H9 (cell line): ENCODE data around the gene ROR1. TPM values are rescaled to one million over a fixed set of nuclear protein-coding genes. Genes with fewer than 3 reads are reported as not detected.

Experiments used
- DNase-seq: peaks from one replicate; pipeline ENCODE4 v3.0.0-alpha.2; 2017
- H2AFZ ChIP-seq: one replicate; pipeline ENCODE4 v1.6.1; 2013; ENCODE audit warnings: mild to moderate bottlenecking, low read length, control low read depth, moderate library complexity
- H2AK5ac ChIP-seq: 2 replicates; pipeline ENCODE4 v1.6.1; 2013; ENCODE audit warnings: low read length, control low read depth, mixed read lengths; ENCODE audit not compliant: insufficient read length
- H2BK120ac ChIP-seq: one replicate; pipeline ENCODE4 v1.6.1; 2013; ENCODE audit warnings: low read depth, mild to moderate bottlenecking, low read length, control low read depth, inconsistent platforms; ENCODE audit not compliant: poor library complexity, severe bottlenecking
- H2BK12ac ChIP-seq: 2 replicates; pipeline ENCODE4 v1.6.1; 2013; ENCODE audit warnings: low read length, control low read depth, mixed read lengths, low read depth; ENCODE audit not compliant: insufficient read length
- H2BK15ac ChIP-seq: 2 replicates; pipeline ENCODE4 v1.6.1; 2013; ENCODE audit warnings: low read depth, low read length, control low read depth
- H2BK20ac ChIP-seq: one replicate; pipeline ENCODE4 v1.6.1; 2013; ENCODE audit warnings: low read depth, mild to moderate bottlenecking, low read length, control low read depth, inconsistent platforms; ENCODE audit not compliant: poor library complexity, severe bottlenecking
- H2BK5ac ChIP-seq: 2 replicates; pipeline ENCODE4 v1.6.1; 2013; ENCODE audit warnings: low read length, control low read depth, mixed read lengths; ENCODE audit not compliant: insufficient read length
- H3K14ac ChIP-seq: 2 replicates; pipeline ENCODE4 v1.6.1; 2013; ENCODE audit warnings: low read length, control low read depth; ENCODE audit not compliant: insufficient read depth
- H3K18ac ChIP-seq: 2 replicates; pipeline ENCODE4 v1.6.1; 2013; ENCODE audit warnings: low read depth, mild to moderate bottlenecking, mixed read lengths, low read length, control low read depth; ENCODE audit not compliant: insufficient read length
- H3K23ac ChIP-seq: 2 replicates; pipeline ENCODE4 v1.6.1; 2013; ENCODE audit warnings: low read length, control low read depth, mixed read lengths, low read depth; ENCODE audit not compliant: insufficient read length
- H3K23me2 ChIP-seq: 2 replicates; pipeline ENCODE4 v1.6.1; 2013; ENCODE audit warnings: low read depth, mild to moderate bottlenecking, mixed read lengths, low read length, control low read depth; ENCODE audit not compliant: insufficient read length, poor library complexity, severe bottlenecking
- H3K27ac ChIP-seq: 2 replicates; pipeline ENCODE4 v1.5.1; 2013; ENCODE audit warnings: low read length, control low read depth, mixed read lengths, low read depth; ENCODE audit not compliant: insufficient read length
- H3K27me3 ChIP-seq: 2 replicates; pipeline ENCODE4 v1.6.1; 2013; ENCODE audit warnings: low read length, control low read depth, inconsistent platforms; ENCODE audit not compliant: insufficient read depth
- H3K4ac ChIP-seq: 2 replicates; pipeline ENCODE4 v1.6.1; 2013; ENCODE audit warnings: low read depth, mild to moderate bottlenecking, control low read depth, inconsistent platforms, low read length, moderate library complexity
- H3K4me1 ChIP-seq: 2 replicates; pipeline ENCODE4 v1.6.1; 2013; ENCODE audit warnings: low read length, control low read depth, inconsistent platforms; ENCODE audit not compliant: insufficient read depth
- H3K4me2 ChIP-seq: 2 replicates; pipeline ENCODE4 v1.6.1; 2013; ENCODE audit warnings: low read length, control low read depth, mixed read lengths; ENCODE audit not compliant: insufficient read length, insufficient read depth
- H3K56ac ChIP-seq: 2 replicates; pipeline ENCODE4 v1.6.1; 2013; ENCODE audit warnings: low read depth, mild to moderate bottlenecking, mixed read lengths, low read length, control low read depth; ENCODE audit not compliant: insufficient read length
- H3K79me1 ChIP-seq: 2 replicates; pipeline ENCODE4 v1.6.1; 2013; ENCODE audit warnings: low read depth, mild to moderate bottlenecking, moderate library complexity, low read length, control low read depth, inconsistent platforms; ENCODE audit not compliant: insufficient read depth, poor library complexity, severe bottlenecking
- H3K79me2 ChIP-seq: 2 replicates; pipeline ENCODE4 v1.6.1; 2013; ENCODE audit warnings: low read length, control low read depth, inconsistent platforms; ENCODE audit not compliant: insufficient read depth
- H3K9ac ChIP-seq: 2 replicates; pipeline ENCODE4 v1.6.1; 2013; ENCODE audit warnings: low read length, control low read depth, mixed read lengths; ENCODE audit not compliant: insufficient read length; ENCODE audit errors: extremely low read depth
- H3K9me3 ChIP-seq: one replicate; pipeline ENCODE4 v1.6.1; 2013; ENCODE audit warnings: low read depth, low read length, inconsistent platforms; ENCODE audit not compliant: control insufficient read depth
- H3T11ph ChIP-seq: one replicate; pipeline ENCODE4 v1.6.1; 2013; ENCODE audit warnings: mild to moderate bottlenecking, low read length, control low read depth, inconsistent platforms
- H4K20me1 ChIP-seq: one replicate; pipeline ENCODE4 v1.6.1; 2013; ENCODE audit not compliant: control insufficient read depth, insufficient read length, insufficient read depth
- H4K5ac ChIP-seq: 2 replicates; pipeline ENCODE4 v1.6.1; 2013; ENCODE audit warnings: low read depth, mild to moderate bottlenecking, mixed read lengths, low read length, control low read depth; ENCODE audit not compliant: insufficient read length
- H4K8ac ChIP-seq: replicated peaks from 2 replicates; pipeline ENCODE4 v1.6.1; 2013; ENCODE audit warnings: low read length, control low read depth, mixed read lengths, low read depth; ENCODE audit not compliant: insufficient read length
- H4K91ac ChIP-seq: 2 replicates; pipeline ENCODE4 v1.6.1; 2013; ENCODE audit warnings: low read depth, mild to moderate bottlenecking, moderate library complexity, mixed read lengths, low read length, control low read depth; ENCODE audit not compliant: insufficient read length
- H3K27ac Mint-ChIP-seq, 3 experiments: 2 replicates in 2 of 3; 3 replicates in 1 of 3; pipeline ENCODE4 v1.8.0; 2020 to 2021; ENCODE audit warnings: mixed read lengths in 3 of 3, mild to moderate bottlenecking in 1 of 3, moderate library complexity in 1 of 3
- H3K27me3 Mint-ChIP-seq: 2 replicates; pipeline ENCODE4 v1.8.0; 2021; ENCODE audit warnings: low read depth, mild to moderate bottlenecking, moderate library complexity, mixed read lengths
- H3K36me3 Mint-ChIP-seq, 3 experiments: 2 replicates in 2 of 3; 3 replicates in 1 of 3; pipeline ENCODE4 v1.8.0; 2020 to 2021; ENCODE audit warnings: low read depth in 3 of 3, mixed read lengths in 3 of 3; ENCODE audit not compliant: insufficient read depth in 1 of 3
- H3K4me1 Mint-ChIP-seq, 2 experiments: 2 replicates each; pipeline ENCODE4 v1.8.0; 2020; ENCODE audit warnings: mixed read lengths in 2 of 2
- H3K4me3 Mint-ChIP-seq, 2 experiments: 2 replicates in 1 of 2; 3 replicates in 1 of 2; pipeline ENCODE4 v1.8.0; 2020 to 2021; ENCODE audit warnings: mild to moderate bottlenecking in 2 of 2, mixed read lengths in 2 of 2, moderate library complexity in 1 of 2
- H3K9me3 Mint-ChIP-seq, 2 experiments: 2 replicates in 1 of 2; 3 replicates in 1 of 2; pipeline ENCODE4 v1.8.0; 2020; ENCODE audit warnings: mild to moderate bottlenecking in 2 of 2, mixed read lengths in 2 of 2, moderate library complexity in 1 of 2
- WGBS: extraction: QIAGEN DNeasy Blood & Tissue Kit; methylation state at CpG from one replicate; pipeline ENCODE4 v1.1.7; 2013; ENCODE audit warnings: missing lambda C conversion rate, low lambda C conversion rate, mixed read lengths; ENCODE audit not compliant: insufficient read length; ENCODE audit errors: extremely low coverage; 5-methylcytosine and 5-hydroxymethylcytosine counted together
- total RNA-seq: library from RNA; stranded (reverse); gene quantifications from 2 replicates; pipeline ENCODE4 v1.2.1, GENCODE V29; 2021
- TF ChIP-seq, protein P1 (sequence below): fragments of 200-600 bp; sonication (generic); conservative IDR thresholded peaks from 3 replicates; pipeline ENCODE4 v1.8.0; 2021; ENCODE audit warnings: antibody characterized with exemption, mild to moderate bottlenecking

ROR1 gene
- total RNA-seq, 1 experiment from 2014 or later: 75.9 TPM

DNA sequence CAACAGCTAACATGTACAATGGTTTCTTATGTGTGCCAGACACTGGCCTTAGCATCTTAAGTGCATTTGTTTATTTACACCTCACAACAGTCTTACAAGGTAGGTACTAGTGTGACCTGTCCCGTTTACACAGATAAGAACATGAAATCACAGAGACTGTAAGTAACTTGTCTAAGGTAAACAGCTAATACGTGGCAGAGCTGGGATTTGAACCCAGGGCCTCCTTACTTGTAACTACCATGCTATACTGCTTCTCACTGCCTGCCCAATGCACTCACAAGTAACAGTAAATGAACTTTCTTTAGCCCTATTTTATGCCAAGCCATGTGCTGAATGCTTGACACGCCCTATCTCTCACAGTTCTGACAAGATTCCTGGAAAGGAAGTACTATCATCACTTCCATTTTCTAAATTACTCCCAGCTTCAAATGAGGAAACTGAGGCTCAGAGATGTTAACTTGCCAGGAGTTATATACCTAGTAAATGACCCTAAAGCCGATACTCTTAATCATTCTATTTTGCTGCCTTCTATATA, 25.7 kb upstream of the ROR1 start:
- Mint-ChIP-seq H3K27ac (no peak overlapping the region), H3K9me3 (no peaks in the 10 kb centered on the region; a peak in 1 of 5 replicates), H3K4me1 (peaks cover 20% of the 10 kb centered on the region in 2 experiments), H3K27me3 (no peaks in the 10 kb centered on the region; the same call in 1 of the 2 replicates), H3K36me3 (no peaks in the 10 kb centered on the region), H3K4me3 (no peak overlapping the region)
- Histone ChIP-seq H2BK5ac (no peak overlapping the region), H3K18ac (no peak overlapping the region), H3K56ac (no peak overlapping the region), H2AFZ (no peak overlapping the region), H4K5ac (no peak overlapping the region), H3K9ac (no peak overlapping the region), H2BK120ac (no peak overlapping the region), H3K4me1 (peaks cover 8% of the 10 kb centered on the region; the same call in 1 of the 2 replicates), H3K27me3 (no peaks in the 10 kb centered on the region), H2BK20ac (no peak overlapping the region), H2BK12ac (no peak overlapping the region), H3K79me1 (no peaks in the 10 kb centered on the region), H3K14ac (no peak overlapping the region), H4K20me1 (no peaks in the 10 kb centered on the region), H3T11ph (no peak overlapping the region), H3K23ac (no peak overlapping the region), H3K4me2 (no peak overlapping the region), H3K23me2 (no peaks in the 10 kb centered on the region), H3K4ac (no peak overlapping the region), H3K79me2 (no peaks in the 10 kb centered on the region), H4K8ac (no peak overlapping the region), H3K27ac (no peak overlapping the region), H2BK15ac (no peak overlapping the region), H2AK5ac (no peak overlapping the region), H4K91ac (no peak overlapping the region), H3K9me3 (no peaks in the 10 kb centered on the region)
- TF ChIP-seq, protein P1, sequence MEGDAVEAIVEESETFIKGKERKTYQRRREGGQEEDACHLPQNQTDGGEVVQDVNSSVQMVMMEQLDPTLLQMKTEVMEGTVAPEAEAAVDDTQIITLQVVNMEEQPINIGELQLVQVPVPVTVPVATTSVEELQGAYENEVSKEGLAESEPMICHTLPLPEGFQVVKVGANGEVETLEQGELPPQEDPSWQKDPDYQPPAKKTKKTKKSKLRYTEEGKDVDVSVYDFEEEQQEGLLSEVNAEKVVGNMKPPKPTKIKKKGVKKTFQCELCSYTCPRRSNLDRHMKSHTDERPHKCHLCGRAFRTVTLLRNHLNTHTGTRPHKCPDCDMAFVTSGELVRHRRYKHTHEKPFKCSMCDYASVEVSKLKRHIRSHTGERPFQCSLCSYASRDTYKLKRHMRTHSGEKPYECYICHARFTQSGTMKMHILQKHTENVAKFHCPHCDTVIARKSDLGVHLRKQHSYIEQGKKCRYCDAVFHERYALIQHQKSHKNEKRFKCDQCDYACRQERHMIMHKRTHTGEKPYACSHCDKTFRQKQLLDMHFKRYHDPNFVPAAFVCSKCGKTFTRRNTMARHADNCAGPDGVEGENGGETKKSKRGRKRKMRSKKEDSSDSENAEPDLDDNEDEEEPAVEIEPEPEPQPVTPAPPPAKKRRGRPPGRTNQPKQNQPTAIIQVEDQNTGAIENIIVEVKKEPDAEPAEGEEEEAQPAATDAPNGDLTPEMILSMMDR: no peak
- no CpG with 5 or more reads among the region's 4 CpGs for WGBS
- DNase-seq: no peak
